GM23338 (cell line): Measurements from ENCODE around the gene CELA3B.
"Not testable (repeated sequence)": the region's sequence is repeated elsewhere in the genome, so short reads cannot be mapped to it uniquely, and the experiment has no call there.

Source experiments
- CREB1 ChIP-seq: fragments of 250-450 bp; sonication (Bioruptor Pico); IDR thresholded peaks from 2 replicates; pipeline ENCODE4 v1.5.0; 2020; ENCODE audit warnings: low read depth, mild to moderate bottlenecking, moderate library complexity
- CTCF ChIP-seq, 2 experiments: fragments of 200-600 bp in 1 of 2; sonication (generic) in 1 of 2; conservative IDR thresholded peaks; 2 replicates each; pipeline versions ENCODE4 v1.5.1 to v1.6.1; 2016 to 2017; ENCODE audit warnings: antibody characterized with exemption in 2 of 2, low read depth in 2 of 2, mild to moderate bottlenecking in 2 of 2, moderate library complexity in 1 of 2
- POLR2AphosphoS5 ChIP-seq: IDR thresholded peaks from 2 replicates; pipeline ENCODE4 v1.6.1; 2016; ENCODE audit warnings: antibody characterized with exemption, low read depth

GRCh38 chr1:21999645-22000044, 22.8 kb downstream of the CELA3B start:
- TF ChIP-seq CTCF (conservative IDR thresholded peaks at IDR 0.05; ENCODE audit: low read depth in 2 of 2); CREB1 (CRISPR knock-in tag); POLR2AphosphoS5: not testable (repeated sequence)
